PC-3 (cell line): ENCODE data around the gene FAM168B. TPM values are rescaled to one million over a fixed set of nuclear protein-coding genes. Genes with fewer than 3 reads are reported as not detected.

Experiments
- ATAC-seq: fragments of 200-7000 bp; cut with Tn5 transposase; 2 replicates; pipeline ENCODE4 v1.9.1; 2020; ENCODE audit warnings: mild to moderate bottlenecking, moderate library complexity
- BruUV-seq: library from RNA; stranded (reverse); fragments of 400-500 nt; replicated peaks from 2 replicates; lab custom pipeline; 2021; lab: Mats Ljungman, UMichigan
- CTCF ChIA-PET: fragments of 300-600 bp; sonication (Branson Sonifier 250); formaldehyde crosslinking; loops from one replicate; lab custom pipeline; 2022; ENCODE audit warnings: antibody characterized with exemption; lab: Charles Lee
- POLR2A ChIA-PET: fragments of 300-600 bp; sonication (Branson Sonifier 250); formaldehyde crosslinking; loops from one replicate; lab custom pipeline; 2022; ENCODE audit warnings: antibody characterized with exemption; ENCODE audit not compliant: unreplicated experiment; lab: Charles Lee
- DNase-seq: peaks from one replicate; pipeline ENCODE4 v3.0.0-alpha.2; 2015
- H2AFZ ChIP-seq: fragments of 300-600 bp; sonication (generic); 2 replicates; pipeline ENCODE4 v1.6.0; 2016; ENCODE audit warnings: antibody characterized with exemption, low read length
- H3F3A ChIP-seq: fragments of 300-600 bp; sonication (generic); one replicate; pipeline ENCODE4 v1.6.0; 2017; ENCODE audit warnings: antibody characterized with exemption, low read length, control low read depth, mild to moderate bottlenecking; ENCODE audit not compliant: unreplicated experiment
- H3K27ac ChIP-seq: fragments of 300-600 bp; sonication (generic); 2 replicates; pipeline ENCODE4 v1.5.1; 2016; ENCODE audit warnings: mild to moderate bottlenecking, low read length
- H3K27me3 ChIP-seq: fragments of 300-600 bp; sonication (generic); 2 replicates; pipeline ENCODE4 v1.6.1; 2016; ENCODE audit warnings: low read length, mixed read lengths
- H3K36me3 ChIP-seq: fragments of 300-600 bp; sonication (generic); 2 replicates; pipeline ENCODE4 v1.6.1; 2016; ENCODE audit warnings: low read depth, mixed run types, low read length, mixed read lengths
- H3K4me1 ChIP-seq: fragments of 300-600 bp; sonication (generic); 2 replicates; pipeline ENCODE4 v1.5.1; 2016; ENCODE audit warnings: low read length; ENCODE audit not compliant: insufficient read depth
- H3K4me2 ChIP-seq: fragments of 300-600 bp; sonication (generic); 2 replicates; pipeline ENCODE4 v1.6.0; 2016; ENCODE audit warnings: low read length
- H3K4me3 ChIP-seq: fragments of 300-600 bp; sonication (generic); 2 replicates; pipeline ENCODE4 v1.5.1; 2016; ENCODE audit warnings: mild to moderate bottlenecking, low read length, mixed read lengths
- H3K79me2 ChIP-seq: fragments of 300-600 bp; sonication (generic); 2 replicates; pipeline ENCODE4 v1.6.1; 2017; ENCODE audit warnings: low read length, mixed read lengths
- H3K9ac ChIP-seq: fragments of 300-600 bp; sonication (generic); 2 replicates; pipeline ENCODE4 v1.6.0; 2016; ENCODE audit warnings: mild to moderate bottlenecking, low read length
- H3K9me2 ChIP-seq: fragments of 300-600 bp; sonication (generic); replicated peaks from 2 replicates; pipeline ENCODE4 v1.6.1; 2016; ENCODE audit warnings: mixed run types, low read length, mixed read lengths
- H3K9me3 ChIP-seq: fragments of 300-600 bp; sonication (generic); 2 replicates; pipeline ENCODE4 v1.6.1; 2016; ENCODE audit warnings: low read length, mixed read lengths
- H4K20me1 ChIP-seq: fragments of 300-600 bp; sonication (generic); 2 replicates; pipeline ENCODE4 v1.6.1; 2016; ENCODE audit warnings: low read length, mixed read lengths
- EZH2 ChIP-seq: fragments of 300-600 bp; sonication (generic); IDR thresholded peaks from one replicate; pipeline ENCODE4 v1.6.1; 2017; ENCODE audit warnings: antibody characterized with exemption, mild to moderate bottlenecking, low read length; ENCODE audit not compliant: unreplicated experiment
- EZH2phosphoT487 ChIP-seq: fragments of 300-600 bp; sonication (generic); IDR thresholded peaks from 2 replicates; pipeline ENCODE4 v1.6.1; 2018; ENCODE audit warnings: mild to moderate bottlenecking, antibody characterized with exemption, low read length, borderline replicate concordance
- intact Hi-C: fragments of 100-400 bp; cut with micrococcal nuclease; formaldehyde crosslinking; loops from 2 replicates; pipeline ENCODE4 v1.9.0; 2023
- total RNA-seq: library from RNA; depleted of rRNA; stranded (reverse); fragments of >200 nt; gene quantifications from 2 replicates; pipeline ENCODE4 v1.2.3, GENCODE V29; 2014
- TF ChIP-seq, protein P1 (sequence below): fragments of 300-600 bp; sonication (generic); conservative IDR thresholded peaks from 2 replicates; pipeline ENCODE4 v1.5.1; 2017; ENCODE audit warnings: antibody characterized with exemption, low read depth, mild to moderate bottlenecking, low read length

Gene FAM168B
- total RNA-seq, 1 experiment from 2014 or later, result 91.7 TPM

DNA sequence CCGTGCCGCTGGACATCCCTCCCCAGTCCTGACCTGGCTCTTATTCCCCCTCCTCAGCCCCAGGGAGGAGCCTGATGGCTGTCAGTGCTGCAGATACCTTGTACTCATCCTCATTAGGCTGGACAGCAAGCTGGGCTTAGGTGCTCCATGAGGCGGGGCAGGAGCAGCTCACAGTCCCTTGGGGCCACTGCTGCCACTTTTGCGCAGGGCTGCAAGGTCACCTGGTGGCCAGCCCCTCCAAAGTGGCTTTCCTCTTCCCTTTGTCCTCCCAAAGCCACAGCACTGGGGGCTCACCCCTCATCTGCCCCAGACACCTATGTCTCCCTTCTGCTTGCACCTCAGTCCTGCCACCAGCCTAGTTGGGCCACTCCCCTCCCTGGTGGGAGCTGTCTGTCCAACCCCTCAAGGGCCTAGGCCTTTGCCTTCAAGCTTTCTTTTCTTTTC is 60.8 kb downstream of the FAM168B start:
- intact Hi-C loops, result no loop called here

DNA sequence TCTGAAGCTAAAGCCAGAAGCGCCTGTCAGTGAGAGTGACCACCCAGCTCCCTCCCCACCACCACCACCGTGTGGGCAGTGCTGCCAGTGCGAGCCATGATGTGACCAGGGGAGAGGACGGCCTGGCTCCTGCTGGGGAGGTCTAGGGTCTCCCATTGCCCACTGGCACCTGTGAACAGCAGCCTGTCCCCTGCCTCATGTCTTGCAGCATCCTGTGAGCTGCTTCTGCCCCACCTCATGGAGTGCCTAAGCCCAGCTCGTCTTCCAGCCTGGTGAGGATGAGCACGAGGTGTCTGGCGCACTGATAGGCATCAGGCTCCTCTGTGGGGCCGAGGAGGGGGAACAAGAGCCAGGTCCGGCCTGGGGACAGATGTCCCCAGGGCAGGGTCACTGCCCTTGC is 61.4 kb downstream of the FAM168B start:
- Histone ChIP-seq H3F3A (no peaks in the 10 kb centered on the region), H3K9me2 (no peaks in the 10 kb centered on the region), H3K36me3 (no peaks in the 10 kb centered on the region), H3K27ac (no peak overlapping the region), H2AFZ (no peak overlapping the region), H3K9me3 (peaks cover 4% of the 10 kb centered on the region; the same call in 1 of the 2 replicates), H3K79me2 (no peaks in the 10 kb centered on the region), H3K4me1 (no peaks in the 10 kb centered on the region), H3K27me3 (no peaks in the 10 kb centered on the region), H3K4me2 (no peak overlapping the region), H3K4me3 (no peak overlapping the region), H4K20me1 (no peaks in the 10 kb centered on the region), H3K9ac (no peak overlapping the region)
- intact Hi-C loops, result no loop called here
- ATAC-seq (no peak), DNase-seq (no peak)
- no peak for TF ChIP-seq EZH2phosphoT487
- TF ChIP-seq, protein P1, sequence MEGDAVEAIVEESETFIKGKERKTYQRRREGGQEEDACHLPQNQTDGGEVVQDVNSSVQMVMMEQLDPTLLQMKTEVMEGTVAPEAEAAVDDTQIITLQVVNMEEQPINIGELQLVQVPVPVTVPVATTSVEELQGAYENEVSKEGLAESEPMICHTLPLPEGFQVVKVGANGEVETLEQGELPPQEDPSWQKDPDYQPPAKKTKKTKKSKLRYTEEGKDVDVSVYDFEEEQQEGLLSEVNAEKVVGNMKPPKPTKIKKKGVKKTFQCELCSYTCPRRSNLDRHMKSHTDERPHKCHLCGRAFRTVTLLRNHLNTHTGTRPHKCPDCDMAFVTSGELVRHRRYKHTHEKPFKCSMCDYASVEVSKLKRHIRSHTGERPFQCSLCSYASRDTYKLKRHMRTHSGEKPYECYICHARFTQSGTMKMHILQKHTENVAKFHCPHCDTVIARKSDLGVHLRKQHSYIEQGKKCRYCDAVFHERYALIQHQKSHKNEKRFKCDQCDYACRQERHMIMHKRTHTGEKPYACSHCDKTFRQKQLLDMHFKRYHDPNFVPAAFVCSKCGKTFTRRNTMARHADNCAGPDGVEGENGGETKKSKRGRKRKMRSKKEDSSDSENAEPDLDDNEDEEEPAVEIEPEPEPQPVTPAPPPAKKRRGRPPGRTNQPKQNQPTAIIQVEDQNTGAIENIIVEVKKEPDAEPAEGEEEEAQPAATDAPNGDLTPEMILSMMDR, result no peak
- no peak for TF ChIP-seq EZH2
- ChIA-PET CTCF (no interaction called here), POLR2A (no interaction called here)
- no TSS peak for BruUV-seq

More for the DNA sequence above, 60.8 kb downstream of the FAM168B start:
- no peak overlapping the region for H3K4me3 ChIP-seq
- H3K27me3 ChIP-seq, result no peaks in the 10 kb centered on the region
- no peaks in the 10 kb centered on the region for H3K9me2 ChIP-seq
- H3K9ac ChIP-seq, result no peak overlapping the region
- H3K4me1 ChIP-seq, result no peaks in the 10 kb centered on the region
- H3K27ac ChIP-seq, result no peak overlapping the region
- H3K36me3 ChIP-seq, result no peaks in the 10 kb centered on the region
- no peaks in the 10 kb centered on the region for H3K79me2 ChIP-seq
- H4K20me1 ChIP-seq, result no peaks in the 10 kb centered on the region
- ATAC-seq (no peak), DNase-seq (no peak)
- CTCF ChIA-PET, result no interaction called here
- POLR2A ChIA-PET, result no interaction called here
- no TSS peak for BruUV-seq
- H3K9me3 ChIP-seq, result peaks cover 2% of the 10 kb centered on the region; the same call in 1 of the 2 replicates
- no peak for TF ChIP-seq EZH2phosphoT487
- TF ChIP-seq, protein P1, result no peak
- no peak for TF ChIP-seq EZH2
- no peaks in the 10 kb centered on the region for H3F3A ChIP-seq
- H2AFZ ChIP-seq, result no peak overlapping the region
- H3K4me2 ChIP-seq, result no peak overlapping the region

DNA sequence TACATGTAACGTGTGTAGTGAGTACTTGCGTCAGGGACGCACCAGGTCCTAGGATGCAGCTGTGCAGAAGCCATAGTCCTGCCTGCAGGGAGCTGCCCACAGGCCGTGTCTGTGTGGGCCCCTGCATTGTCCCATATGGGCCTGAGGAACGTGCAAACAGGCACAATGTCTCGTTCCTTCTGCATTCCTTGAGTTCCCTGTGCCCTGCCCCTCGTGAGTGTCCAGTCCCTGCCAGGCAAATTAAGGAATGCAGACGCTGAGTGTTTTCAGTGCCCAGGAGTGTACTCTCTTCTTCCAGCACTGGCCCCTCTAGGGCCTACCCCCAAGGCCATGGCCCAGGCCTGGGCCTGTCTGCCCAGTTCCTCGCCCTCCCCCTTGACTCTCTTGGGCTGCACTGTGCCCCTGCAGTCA is 61.8 kb downstream of the FAM168B start:
- intact Hi-C loops, result no loop called here
- H3K9me3 ChIP-seq, result peaks cover 4% of the 10 kb centered on the region; the same call in 1 of the 2 replicates
- H3K36me3 ChIP-seq, result no peaks in the 10 kb centered on the region
- DNase-seq (no peak), ATAC-seq (no peak)
- H2AFZ ChIP-seq, result no peak overlapping the region
- H3K4me1 ChIP-seq, result no peaks in the 10 kb centered on the region
- ChIA-PET CTCF (no interaction called here), POLR2A (no interaction called here)
- no peaks in the 10 kb centered on the region for H3K9me2 ChIP-seq
- H3K27ac ChIP-seq, result no peak overlapping the region
- BruUV-seq, result no TSS peak
- H3K9ac ChIP-seq, result no peak overlapping the region
- H4K20me1 ChIP-seq, result no peaks in the 10 kb centered on the region
- H3K4me3 ChIP-seq, result no peak overlapping the region
- no peak overlapping the region for H3K4me2 ChIP-seq
- H3K27me3 ChIP-seq, result no peaks in the 10 kb centered on the region
- H3K79me2 ChIP-seq, result no peaks in the 10 kb centered on the region
- no peaks in the 10 kb centered on the region for H3F3A ChIP-seq
- TF ChIP-seq EZH2, result no peak
- TF ChIP-seq, protein P1, result no peak
- no peak for TF ChIP-seq EZH2phosphoT487
